ENCODE data around the gene EPB41L3. TPM values are rescaled to one million over a fixed set of nuclear protein-coding genes. Genes with fewer than 3 reads are reported as not detected.

EPB41L3 gene
- polyA plus RNA-seq, 2 of the 4 experiments (the other 2 are of a cell fraction) = 0.46 to 1.00 TPM

DNA sequence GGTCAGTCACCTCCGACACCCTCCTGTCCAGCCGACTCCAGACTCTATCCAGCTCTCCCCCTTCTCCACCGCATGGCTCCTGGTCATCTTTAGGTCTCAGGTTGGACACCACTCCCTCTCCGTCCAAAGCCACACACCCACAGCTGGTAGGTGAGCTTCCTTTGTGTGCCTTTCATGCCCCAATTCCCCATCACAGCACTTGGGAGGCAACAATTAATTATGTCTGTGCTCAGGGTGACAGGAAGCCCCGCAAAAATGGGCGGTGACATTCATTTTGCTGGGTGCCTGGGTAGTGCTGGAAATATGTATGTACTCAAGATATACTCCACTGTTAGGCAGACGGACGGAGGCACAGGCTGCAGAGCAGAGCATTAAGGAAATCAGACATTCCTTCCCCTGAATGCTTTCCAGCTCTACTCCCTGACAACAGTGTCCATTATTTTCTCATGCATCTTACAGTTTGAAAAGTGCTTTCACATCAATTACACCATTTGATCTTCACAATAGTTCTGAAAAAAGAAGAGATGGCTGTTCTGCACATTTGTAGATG is 13.1 kb downstream of the EPB41L3 start (continued):
- TF ChIP-seq HOXB13 (CRISPR knock-in tag; IDR thresholded peaks at IDR 0.05; ENCODE audit: low read depth) = no peak
- no peak for TF ChIP-seq HES2 (IDR thresholded peaks at IDR 0.05)
- TF ChIP-seq HEYL (CRISPR knock-in tag; IDR thresholded peaks at IDR 0.05) = no peak

DNA sequence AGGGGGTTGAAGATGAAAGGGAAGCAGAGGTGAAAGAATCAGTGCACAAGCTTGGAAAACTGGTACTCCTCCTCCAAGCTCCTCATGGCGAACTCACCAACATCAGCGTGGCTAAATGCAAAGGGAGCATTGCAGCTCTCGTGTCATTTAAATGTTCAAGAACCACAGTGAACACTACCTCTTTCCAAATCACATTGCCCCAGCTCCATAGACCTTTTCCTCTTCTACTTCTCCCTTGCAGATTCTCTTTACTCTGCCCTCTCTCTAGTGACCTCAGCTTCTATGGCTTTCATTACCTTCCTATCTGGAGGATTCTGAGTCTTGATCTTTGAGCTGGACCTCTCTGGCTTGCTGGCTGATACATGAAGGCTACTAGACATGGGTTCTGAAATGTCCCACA is 14.3 kb downstream of the EPB41L3 start:
- Histone ChIP-seq H3K27ac (no peak overlapping the region), H3K4me2 (no peak overlapping the region), H3K4me3 (no peak overlapping the region), H3K4me1 (no peaks in the 10 kb centered on the region), H3K9me3 (no peaks in the 10 kb centered on the region)
- ATAC-seq (no peak), FAIRE-seq (no peak), DNase-seq (ENCODE audit: low read depth in 1 of 2, low spot score in 1 of 2) (no peak)
- ChIA-PET CTCF (no interaction called here), POLR2A (no interaction called here)
- TF ChIP-seq EHMT2 (IDR thresholded peaks at IDR 0.05; ENCODE audit: low read depth) = no peak
- no peak for TF ChIP-seq HDAC2 (IDR thresholded peaks at IDR 0.05)
- TF ChIP-seq KDM1A (IDR thresholded peaks at IDR 0.05; ENCODE audit: low read depth) = no peak
- no peak for TF ChIP-seq SREBF2 (IDR thresholded peaks at IDR 0.05)
- no peak for TF ChIP-seq POLR2A (IDR thresholded peaks at IDR 0.05; ENCODE audit: low read length)
- no peak for TF ChIP-seq SMC3 (IDR thresholded peaks at IDR 0.05)
- 7% methylated on average over 3 of the region's 3 CpGs for WGBS (ENCODE audit: missing lambda C conversion rate)

- ATAC-seq = no peak
- POLR2A ChIA-PET = no interaction called here
Measured at GRCh38 chr18:5527603-5528002, 16.2 kb downstream of the EPB41L3 start.

More at GRCh38 chr18:5527603-5528002, 16.2 kb downstream of the EPB41L3 start:
- Histone ChIP-seq H3K4me2 (no peak overlapping the region), H3K4me3 (no peak overlapping the region), H3K27ac (no peak overlapping the region), H3K9me3 (no peaks in the 10 kb centered on the region), H3K4me1 (no peaks in the 10 kb centered on the region)
- DNase-seq (ENCODE audit: low read depth in 1 of 2, low spot score in 1 of 2) (no peak), FAIRE-seq (no peak)
- 8% methylated on average over 6 of the region's 6 CpGs for WGBS (ENCODE audit: missing lambda C conversion rate)
- CTCF ChIA-PET = no interaction called here
- TF ChIP-seq, protein P1, sequence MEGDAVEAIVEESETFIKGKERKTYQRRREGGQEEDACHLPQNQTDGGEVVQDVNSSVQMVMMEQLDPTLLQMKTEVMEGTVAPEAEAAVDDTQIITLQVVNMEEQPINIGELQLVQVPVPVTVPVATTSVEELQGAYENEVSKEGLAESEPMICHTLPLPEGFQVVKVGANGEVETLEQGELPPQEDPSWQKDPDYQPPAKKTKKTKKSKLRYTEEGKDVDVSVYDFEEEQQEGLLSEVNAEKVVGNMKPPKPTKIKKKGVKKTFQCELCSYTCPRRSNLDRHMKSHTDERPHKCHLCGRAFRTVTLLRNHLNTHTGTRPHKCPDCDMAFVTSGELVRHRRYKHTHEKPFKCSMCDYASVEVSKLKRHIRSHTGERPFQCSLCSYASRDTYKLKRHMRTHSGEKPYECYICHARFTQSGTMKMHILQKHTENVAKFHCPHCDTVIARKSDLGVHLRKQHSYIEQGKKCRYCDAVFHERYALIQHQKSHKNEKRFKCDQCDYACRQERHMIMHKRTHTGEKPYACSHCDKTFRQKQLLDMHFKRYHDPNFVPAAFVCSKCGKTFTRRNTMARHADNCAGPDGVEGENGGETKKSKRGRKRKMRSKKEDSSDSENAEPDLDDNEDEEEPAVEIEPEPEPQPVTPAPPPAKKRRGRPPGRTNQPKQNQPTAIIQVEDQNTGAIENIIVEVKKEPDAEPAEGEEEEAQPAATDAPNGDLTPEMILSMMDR (IDR thresholded peaks at IDR 0.05) = no peak
- TF ChIP-seq, protein P2, sequence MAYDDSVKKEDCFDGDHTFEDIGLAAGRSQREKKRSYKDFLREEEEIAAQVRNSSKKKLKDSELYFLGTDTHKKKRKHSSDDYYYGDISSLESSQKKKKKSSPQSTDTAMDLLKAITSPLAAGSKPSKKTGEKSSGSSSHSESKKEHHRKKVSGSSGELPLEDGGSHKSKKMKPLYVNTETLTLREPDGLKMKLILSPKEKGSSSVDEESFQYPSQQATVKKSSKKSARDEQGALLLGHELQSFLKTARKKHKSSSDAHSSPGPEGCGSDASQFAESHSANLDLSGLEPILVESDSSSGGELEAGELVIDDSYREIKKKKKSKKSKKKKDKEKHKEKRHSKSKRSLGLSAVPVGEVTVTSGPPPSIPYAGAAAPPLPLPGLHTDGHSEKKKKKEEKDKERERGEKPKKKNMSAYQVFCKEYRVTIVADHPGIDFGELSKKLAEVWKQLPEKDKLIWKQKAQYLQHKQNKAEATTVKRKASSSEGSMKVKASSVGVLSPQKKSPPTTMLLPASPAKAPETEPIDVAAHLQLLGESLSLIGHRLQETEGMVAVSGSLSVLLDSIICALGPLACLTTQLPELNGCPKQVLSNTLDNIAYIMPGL (CRISPR knock-in tag; IDR thresholded peaks at IDR 0.05; ENCODE audit: borderline replicate concordance) = no peak
- TF ChIP-seq HEYL (CRISPR knock-in tag; IDR thresholded peaks at IDR 0.05) (no peak), KDM5A (IDR thresholded peaks at IDR 0.05) (no peak), REST (IDR thresholded peaks at IDR 0.05) (no peak), TFCP2L1 (CRISPR knock-in tag; IDR thresholded peaks at IDR 0.05) (no peak)

Measured in A549 (cell line).